Neural progenitor cell (in vitro differentiated cells): ENCODE measurements around the gene HOXA11. TPM values are rescaled to one million over a fixed set of nuclear protein-coding genes. Genes with fewer than 3 reads are reported as not detected.

Experiments used
- DNase-seq: peaks from one replicate; pipeline ENCODE4 v3.0.0-alpha.2; 2016; ENCODE audit warnings: low spot score
- H2AFZ ChIP-seq: fragments of 200-600 bp; sonication (generic); replicated peaks from 2 replicates; pipeline ENCODE4 v1.6.1; 2016; ENCODE audit warnings: antibody characterized with exemption
- H3F3A ChIP-seq: fragments of 200-600 bp; sonication (generic); 2 replicates; pipeline ENCODE4 v1.6.1; 2016; ENCODE audit warnings: antibody characterized with exemption, low read depth
- H3K27ac ChIP-seq: fragments of 200-600 bp; sonication (generic); 2 replicates; pipeline ENCODE4 v1.5.1; 2016; ENCODE audit warnings: mild to moderate bottlenecking
- H3K27me3 ChIP-seq: fragments of 200-600 bp; sonication (generic); 2 replicates; pipeline ENCODE4 v1.6.1; 2016; ENCODE audit warnings: mild to moderate bottlenecking, moderate library complexity
- H3K36me3 ChIP-seq: fragments of 200-600 bp; sonication (generic); 2 replicates; pipeline ENCODE4 v1.5.1; 2016
- H3K4me1 ChIP-seq: fragments of 200-600 bp; sonication (generic); 2 replicates; pipeline ENCODE4 v1.6.1; 2016; ENCODE audit warnings: mixed run types
- H3K4me2 ChIP-seq: fragments of 200-600 bp; sonication (generic); 2 replicates; pipeline ENCODE4 v1.6.1; 2016
- H3K4me3 ChIP-seq: fragments of 200-600 bp; sonication (generic); 2 replicates; pipeline ENCODE4 v1.5.1; 2016
- H3K79me2 ChIP-seq: fragments of 200-600 bp; sonication (generic); 2 replicates; pipeline ENCODE4 v1.6.1; 2016; ENCODE audit warnings: low read depth
- H3K9ac ChIP-seq: fragments of 200-600 bp; sonication (generic); 2 replicates; pipeline ENCODE4 v1.6.1; 2016
- H3K9me3 ChIP-seq: fragments of 200-600 bp; sonication (generic); 2 replicates; pipeline ENCODE4 v1.5.1; 2016; ENCODE audit warnings: low read depth
- H4K20me1 ChIP-seq: fragments of 200-600 bp; sonication (generic); 2 replicates; pipeline ENCODE4 v1.6.1; 2016; ENCODE audit warnings: low read depth
- H3K27ac Mint-ChIP-seq: 3 replicates; pipeline ENCODE4 v1.8.0; 2021; ENCODE audit warnings: mixed read lengths
- H3K27me3 Mint-ChIP-seq: 2 replicates; pipeline ENCODE4 v1.8.0; 2022; ENCODE audit warnings: low read depth, mild to moderate bottlenecking, inconsistent platforms, moderate library complexity, mixed read lengths; ENCODE audit not compliant: insufficient read depth
- H3K36me3 Mint-ChIP-seq: 3 replicates; pipeline ENCODE4 v1.8.0; 2021; ENCODE audit warnings: mixed read lengths
- H3K4me1 Mint-ChIP-seq: 3 replicates; pipeline ENCODE4 v1.8.0; 2021; ENCODE audit warnings: mixed read lengths
- H3K4me3 Mint-ChIP-seq: 3 replicates; pipeline ENCODE4 v1.8.0; 2021; ENCODE audit warnings: mild to moderate bottlenecking, moderate library complexity, mixed read lengths
- H3K9me3 Mint-ChIP-seq: 3 replicates; pipeline ENCODE4 v1.8.0; 2020; ENCODE audit warnings: mixed read lengths
- EZH2 ChIP-seq: fragments of 200-600 bp; sonication (generic); IDR thresholded peaks from 2 replicates; pipeline ENCODE4 v1.6.1; 2017; ENCODE audit warnings: antibody characterized with exemption, mild to moderate bottlenecking, moderate library complexity
- EZH2phosphoT487 ChIP-seq: fragments of 200-600 bp; sonication (generic); IDR thresholded peaks from 2 replicates; pipeline ENCODE4 v1.6.1; 2017; ENCODE audit warnings: antibody characterized with exemption
- total RNA-seq: library from RNA; depleted of rRNA; stranded (reverse); fragments of >200 nt; gene quantifications from 2 replicates; pipeline ENCODE4 v1.2.3, GENCODE V29; 2015; ENCODE audit warnings: low replicate concordance
- TF ChIP-seq, protein P1 (sequence below): fragments of 200-600 bp; sonication (generic); IDR thresholded peaks from 2 replicates; pipeline ENCODE4 v1.5.1; 2017; ENCODE audit warnings: antibody characterized with exemption, mild to moderate bottlenecking

The HOXA11 gene
- total RNA-seq, 1 donor from 2014 or later: not detected

GRCh38 chr7:27197137-27198042 lies 12.4 kb upstream of the HOXA11 start:
- Histone ChIP-seq H3K79me2 (no peaks in the 10 kb centered on the region), H3K27me3 (peaks cover 100% of the 10 kb centered on the region), H3K4me3 (no peak overlapping the region), H2AFZ (no peak overlapping the region), H3K36me3 (no peaks in the 10 kb centered on the region), H3K9ac (no peak overlapping the region), H3K9me3 (no peaks in the 10 kb centered on the region), H3K4me2 (no peak overlapping the region), H3K4me1 (no peaks in the 10 kb centered on the region), H3K27ac (no peak overlapping the region), H4K20me1 (peaks cover 80% of the 10 kb centered on the region), H3F3A (peaks cover 16% of the 10 kb centered on the region)
- H3K4me3 Mint-ChIP-seq: no peak overlapping the region
- no peak overlapping the region for H3K27ac Mint-ChIP-seq
- no peak for DNase-seq
- TF ChIP-seq EZH2 (peak; percentile 76), EZH2phosphoT487 (peak; percentile 60)
- TF ChIP-seq, protein P1, sequence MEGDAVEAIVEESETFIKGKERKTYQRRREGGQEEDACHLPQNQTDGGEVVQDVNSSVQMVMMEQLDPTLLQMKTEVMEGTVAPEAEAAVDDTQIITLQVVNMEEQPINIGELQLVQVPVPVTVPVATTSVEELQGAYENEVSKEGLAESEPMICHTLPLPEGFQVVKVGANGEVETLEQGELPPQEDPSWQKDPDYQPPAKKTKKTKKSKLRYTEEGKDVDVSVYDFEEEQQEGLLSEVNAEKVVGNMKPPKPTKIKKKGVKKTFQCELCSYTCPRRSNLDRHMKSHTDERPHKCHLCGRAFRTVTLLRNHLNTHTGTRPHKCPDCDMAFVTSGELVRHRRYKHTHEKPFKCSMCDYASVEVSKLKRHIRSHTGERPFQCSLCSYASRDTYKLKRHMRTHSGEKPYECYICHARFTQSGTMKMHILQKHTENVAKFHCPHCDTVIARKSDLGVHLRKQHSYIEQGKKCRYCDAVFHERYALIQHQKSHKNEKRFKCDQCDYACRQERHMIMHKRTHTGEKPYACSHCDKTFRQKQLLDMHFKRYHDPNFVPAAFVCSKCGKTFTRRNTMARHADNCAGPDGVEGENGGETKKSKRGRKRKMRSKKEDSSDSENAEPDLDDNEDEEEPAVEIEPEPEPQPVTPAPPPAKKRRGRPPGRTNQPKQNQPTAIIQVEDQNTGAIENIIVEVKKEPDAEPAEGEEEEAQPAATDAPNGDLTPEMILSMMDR: no peak
- no peaks in the 10 kb centered on the region for H3K36me3 Mint-ChIP-seq
- peaks cover 9% of the 10 kb centered on the region for H3K4me1 Mint-ChIP-seq
- H3K9me3 Mint-ChIP-seq: peaks cover 6% of the 10 kb centered on the region
- H3K27me3 Mint-ChIP-seq: peaks cover 85% of the 10 kb centered on the region

DNA sequence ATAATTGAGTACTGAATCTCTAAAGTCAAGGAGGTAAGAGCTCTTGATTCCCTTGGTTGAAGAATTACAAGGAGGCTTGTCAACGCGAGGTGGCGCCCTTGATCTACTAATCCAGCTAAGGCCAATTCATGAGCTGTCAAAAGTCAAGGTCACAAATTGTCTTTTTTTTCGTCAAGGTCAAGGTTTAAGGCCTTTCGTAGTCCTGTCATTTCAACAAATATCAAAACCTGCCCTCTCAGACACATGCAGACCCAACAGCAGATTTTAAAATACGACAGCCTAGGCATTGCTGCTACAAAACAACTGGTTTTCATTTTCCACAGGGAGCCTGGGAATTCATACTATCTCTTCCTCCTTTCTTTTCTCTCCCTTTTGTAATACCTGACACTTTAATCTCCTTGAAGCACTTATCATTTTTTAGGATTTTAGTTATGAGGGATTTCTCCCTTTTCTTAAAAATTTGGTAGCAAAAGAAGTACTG lies 11.3 kb upstream of the HOXA11 start:
- Mint-ChIP-seq H3K36me3 (no peaks in the 10 kb centered on the region), H3K27ac (no peak overlapping the region), H3K27me3 (peaks cover 85% of the 10 kb centered on the region), H3K4me3 (no peak overlapping the region), H3K4me1 (peaks cover 9% of the 10 kb centered on the region), H3K9me3 (peaks cover 3% of the 10 kb centered on the region)
- Histone ChIP-seq H3K9me3 (no peaks in the 10 kb centered on the region), H4K20me1 (peaks cover 80% of the 10 kb centered on the region), H3K79me2 (no peaks in the 10 kb centered on the region), H3K4me2 (no peak overlapping the region), H3K9ac (no peak overlapping the region), H3K27me3 (peaks cover 100% of the 10 kb centered on the region), H3F3A (peaks cover 16% of the 10 kb centered on the region), H2AFZ (no peak overlapping the region), H3K4me3 (no peak overlapping the region), H3K27ac (no peak overlapping the region), H3K4me1 (no peaks in the 10 kb centered on the region), H3K36me3 (no peaks in the 10 kb centered on the region)
- DNase-seq: peak; percentile 84
- TF ChIP-seq EZH2 (peak; percentile 21), EZH2phosphoT487 (no peak)
- TF ChIP-seq, protein P1: peak; percentile 90

DNA sequence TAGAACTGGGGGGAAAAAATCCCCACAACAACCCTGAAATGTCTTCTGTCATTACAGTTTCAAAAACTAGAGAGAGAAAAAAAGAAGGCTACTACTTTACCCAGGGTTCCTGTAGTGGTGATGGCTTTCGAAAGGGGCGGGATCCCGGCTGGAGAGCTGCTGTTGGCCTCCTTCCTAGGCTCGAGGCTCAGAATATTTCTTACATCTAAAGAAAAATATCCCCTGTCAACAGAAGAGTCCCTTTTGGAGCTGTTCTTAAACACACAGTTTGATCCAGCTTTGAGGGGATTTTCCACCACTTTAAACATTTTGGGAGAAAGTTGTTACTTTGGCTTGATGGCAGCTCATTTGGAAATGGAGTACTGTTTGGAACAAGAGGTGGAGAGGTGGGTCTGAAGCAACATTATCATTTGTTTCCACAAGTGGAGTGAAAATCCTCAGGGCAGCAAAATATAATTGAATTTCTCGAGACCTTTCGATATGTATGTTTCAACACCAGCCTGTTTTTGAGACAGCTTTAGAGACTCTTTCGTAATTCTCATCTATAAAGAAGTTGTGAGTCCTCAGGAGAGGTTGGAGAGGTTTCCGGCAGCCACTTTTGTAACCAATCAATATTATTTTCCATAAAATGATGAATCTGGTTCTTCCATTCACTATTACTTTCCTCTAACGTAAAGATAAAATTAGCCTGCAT lies 9.8 kb upstream of the HOXA11 start:
- Histone ChIP-seq H3K9me3 (no peaks in the 10 kb centered on the region), H4K20me1 (peaks cover 82% of the 10 kb centered on the region), H3K27ac (no peak overlapping the region), H3K36me3 (no peaks in the 10 kb centered on the region), H3K4me2 (no peak overlapping the region), H3K79me2 (no peaks in the 10 kb centered on the region), H2AFZ (no peak overlapping the region), H3K27me3 (peaks cover 100% of the 10 kb centered on the region), H3K9ac (no peak overlapping the region), H3F3A (peaks cover 9% of the 10 kb centered on the region), H3K4me3 (no peak overlapping the region), H3K4me1 (no peaks in the 10 kb centered on the region)
- no peak for DNase-seq
- TF ChIP-seq, protein P1: no peak
- TF ChIP-seq EZH2: no peak
- no peak for TF ChIP-seq EZH2phosphoT487
- H3K4me3 Mint-ChIP-seq: no peak overlapping the region
- H3K4me1 Mint-ChIP-seq: peaks cover under 1% of the 10 kb centered on the region
- H3K27ac Mint-ChIP-seq: no peak overlapping the region
- H3K36me3 Mint-ChIP-seq: no peaks in the 10 kb centered on the region
- H3K9me3 Mint-ChIP-seq: peaks cover 12% of the 10 kb centered on the region
- peaks cover 88% of the 10 kb centered on the region for H3K27me3 Mint-ChIP-seq
